ENCODE results near the gene NOTCH1.
"Not testable (repeated sequence)": the region's sequence is repeated elsewhere in the genome, so short reads cannot be mapped to it uniquely, and the experiment has no call there.

Gene NOTCH1

DNA sequence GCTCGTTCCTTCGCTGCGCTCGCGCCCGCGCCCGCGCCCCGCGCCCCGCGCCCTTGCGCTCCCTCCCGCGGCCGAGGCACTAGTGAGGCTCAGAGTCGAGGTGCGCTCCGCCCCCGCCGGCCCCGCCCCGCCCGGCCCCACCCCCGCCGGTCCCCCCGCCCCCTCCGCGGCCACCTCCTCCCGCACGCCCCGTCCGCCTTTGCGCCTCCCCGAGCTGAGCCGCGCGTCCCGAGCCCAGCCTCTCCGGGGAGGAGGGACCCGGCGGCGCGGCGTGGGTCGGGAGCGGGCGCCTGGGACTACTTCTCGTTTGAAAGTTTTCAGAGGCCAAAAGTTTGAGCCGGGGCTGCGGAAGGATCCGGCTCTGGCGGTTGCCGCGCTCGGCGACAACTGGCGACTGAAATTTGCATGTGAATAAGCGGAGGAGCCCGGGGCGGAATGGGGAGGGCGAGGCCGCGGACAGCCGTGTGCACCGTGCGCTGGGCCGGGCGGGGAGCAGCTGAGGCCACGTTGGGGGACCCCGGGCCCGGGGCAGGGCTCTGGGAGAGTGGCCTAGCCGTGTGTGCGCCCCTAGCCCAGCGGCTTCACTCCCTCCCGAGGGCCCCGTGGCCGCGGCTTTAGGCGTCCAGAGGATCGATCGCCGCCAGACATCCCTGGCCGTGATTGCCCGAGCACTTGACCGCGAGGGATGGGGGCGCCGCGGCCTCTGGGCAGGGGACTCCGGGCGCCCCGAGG lies at the start of gene NOTCH1:
Gene NOTCH1 (minus strand): TSS at position 84 of the 732 bp plus-strand sequence. CDS start 262 bp downstream, outside the sequence.
- peak; percentile 92 for DNase-seq

GRCh38 chr9:136594492-136594891 lies 48.6 kb upstream of the NOTCH1 start:
- no peak for DNase-seq

- DNase-seq, result no peak
These were observed 47.7 kb upstream of the NOTCH1 start for GRCh38 chr9:136593581-136593980.

GRCh38 chr9:136592666-136593065 lies 46.8 kb upstream of the NOTCH1 start:
- DNase-seq, result no peak

GRCh38 chr9:136590821-136591752 lies 45.2 kb upstream of the NOTCH1 start:
- DNase-seq, result no peak

DNA sequence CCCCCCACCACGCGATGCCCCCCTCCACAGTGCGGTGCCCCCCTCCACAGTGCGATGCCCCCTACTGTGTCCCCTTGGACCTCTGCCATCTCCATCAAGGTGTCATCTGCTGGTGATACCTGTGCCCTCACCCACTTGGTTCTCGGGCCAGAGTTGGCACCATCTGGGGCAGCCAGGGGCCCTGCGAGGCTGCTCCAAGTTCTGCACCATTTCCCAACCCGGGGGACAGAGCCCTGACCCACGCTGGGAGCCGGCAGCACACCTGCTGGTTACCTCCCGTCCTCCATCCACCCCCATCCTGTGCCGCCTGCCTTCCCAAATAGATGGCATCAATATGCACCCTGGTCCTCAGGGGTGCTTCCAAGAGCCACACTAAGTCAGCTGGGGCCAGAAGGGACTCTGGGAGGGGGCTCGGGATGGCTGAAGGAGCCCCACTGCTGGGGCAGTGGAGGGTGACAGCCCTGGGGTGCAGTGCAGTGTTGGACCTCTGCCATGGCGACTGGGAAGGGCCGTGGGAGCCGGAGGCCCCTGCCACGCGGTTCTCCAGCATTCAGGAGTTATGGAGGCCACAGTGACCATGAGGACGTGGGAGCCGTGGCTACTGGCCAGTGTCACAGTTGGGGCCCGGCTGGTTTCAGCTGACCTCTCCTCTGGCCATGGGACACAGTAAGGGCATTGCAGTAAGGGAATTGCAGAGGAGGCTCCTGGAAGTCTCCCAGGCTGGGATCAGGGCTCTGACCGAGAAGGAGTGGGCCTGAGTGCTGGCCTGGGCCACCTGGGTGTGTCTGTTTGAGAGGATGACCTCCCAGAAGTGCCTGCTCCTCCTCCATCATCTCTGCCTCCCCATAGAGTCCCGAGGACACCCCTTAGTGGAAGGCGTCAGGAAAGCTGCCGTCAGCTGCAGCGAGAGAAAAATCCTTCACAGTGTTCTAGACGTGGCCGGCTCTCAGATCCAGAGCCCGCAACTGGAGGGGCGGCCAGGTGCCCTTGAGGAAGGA lies 44.2 kb upstream of the NOTCH1 start:
- DNase-seq, result no peak

DNA sequence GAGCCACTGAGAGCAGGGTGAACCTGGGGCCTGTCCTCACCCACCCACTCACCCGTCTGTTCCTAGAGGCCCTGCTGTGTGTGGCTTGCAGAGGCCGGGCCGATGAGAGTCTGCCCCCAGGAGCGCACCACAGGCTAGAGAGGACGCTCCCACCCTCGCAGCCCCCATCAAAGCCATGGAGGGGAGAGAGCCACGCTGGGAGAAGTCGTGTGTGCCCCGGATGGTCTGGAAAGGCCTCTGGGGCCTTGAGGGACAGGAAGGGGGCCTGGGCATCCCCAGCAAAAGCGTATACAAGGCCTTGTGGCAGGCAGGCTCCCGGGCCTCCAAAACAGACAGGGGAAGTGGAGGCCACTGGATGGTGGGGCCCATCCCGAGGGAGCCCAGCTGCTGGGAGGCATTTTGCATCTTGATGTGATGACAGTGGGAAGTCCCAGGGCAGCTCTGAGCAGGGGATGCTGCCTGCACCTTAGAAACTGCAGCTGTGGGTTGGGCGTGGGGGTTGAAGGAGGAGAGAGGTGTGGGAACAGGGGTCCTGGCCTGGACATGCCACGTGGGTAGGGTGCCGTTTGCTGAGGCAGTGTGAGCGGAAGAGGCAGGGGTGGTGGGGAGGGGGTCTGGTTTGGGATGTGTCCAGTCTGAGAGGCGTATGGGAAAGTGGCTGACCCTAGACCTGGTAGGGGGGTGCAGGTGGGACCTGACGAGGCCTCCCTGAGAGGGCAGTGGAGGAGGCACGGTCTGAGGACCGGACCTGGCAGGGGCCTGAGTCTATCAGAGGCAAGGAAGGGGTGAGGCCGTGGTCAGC lies 43.0 kb upstream of the NOTCH1 start:
- no peak for DNase-seq

DNA sequence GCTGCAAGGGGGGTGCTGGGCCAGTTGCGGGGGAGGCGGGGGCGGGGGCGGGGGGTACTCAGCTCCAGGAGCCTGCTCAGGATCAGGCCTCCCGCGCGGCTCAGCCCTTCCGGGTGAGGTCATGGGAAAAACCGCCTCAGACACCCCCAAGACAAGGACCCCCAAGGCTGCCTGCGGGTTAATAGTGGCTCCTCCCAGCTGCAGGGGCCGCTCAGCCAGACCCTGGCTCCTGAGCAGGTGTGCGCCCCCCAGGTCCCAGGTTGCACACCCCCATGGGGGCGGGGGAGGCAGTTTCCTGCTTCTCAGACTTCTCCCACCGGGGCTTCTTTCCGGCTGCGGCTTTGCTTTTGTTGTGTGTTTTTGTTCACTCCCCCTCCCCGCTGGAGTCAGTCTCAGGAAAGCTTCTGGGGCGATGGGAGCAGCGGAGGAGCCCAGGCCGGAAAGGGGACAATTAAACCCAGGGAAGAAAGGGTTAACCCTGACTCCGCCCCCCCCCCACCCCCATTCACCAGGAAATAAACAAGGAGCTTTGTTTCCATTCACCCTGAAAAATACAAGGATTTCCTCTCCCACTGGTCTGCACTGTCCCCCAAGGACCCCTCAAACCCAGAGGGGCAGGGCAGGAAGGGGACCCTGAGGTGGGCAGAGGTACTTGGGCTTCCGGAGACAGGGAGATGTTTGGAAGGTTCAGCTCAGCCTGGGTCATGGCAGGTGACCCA lies 42.3 kb upstream of the NOTCH1 start:
- peak; percentile 65 for DNase-seq

- peak; percentile 92 for DNase-seq
These were observed 41.5 kb upstream of the NOTCH1 start for GRCh38 chr9:136587145-136587943.

GRCh38 chr9:136586391-136586953 lies 40.6 kb upstream of the NOTCH1 start:
- no peak for DNase-seq

DNA sequence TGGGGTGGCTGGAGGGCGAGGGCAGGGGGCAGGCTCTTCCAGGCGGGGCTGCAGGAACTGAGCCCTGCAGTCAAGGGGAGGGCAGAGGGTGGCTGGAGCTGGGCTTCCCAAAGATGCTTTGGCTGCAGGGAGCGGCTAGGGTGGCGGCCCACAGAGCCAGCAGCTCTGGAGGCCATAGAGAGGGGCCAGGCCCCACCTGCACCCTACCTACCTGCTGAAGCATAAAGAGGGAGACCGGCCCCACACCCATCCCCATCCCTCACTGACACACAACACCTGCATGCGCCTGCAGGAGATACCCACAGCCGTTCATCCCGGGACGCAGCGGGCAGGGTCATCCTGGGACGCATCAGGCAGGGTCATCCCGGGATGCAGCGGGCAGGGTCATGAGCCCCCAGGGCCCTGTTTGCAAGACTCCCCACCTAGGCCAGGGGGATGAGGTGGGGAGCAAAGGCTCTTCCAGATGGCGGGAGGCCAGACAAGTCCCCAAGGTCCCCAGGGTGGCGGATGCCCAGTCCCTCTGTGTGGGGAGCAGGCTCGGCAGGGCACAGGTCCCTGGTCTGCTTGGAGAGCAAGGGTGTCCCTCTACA lies 39.8 kb upstream of the NOTCH1 start:
- DNase-seq, result no peak

- no peak for DNase-seq
These were observed 39.1 kb upstream of the NOTCH1 start for GRCh38 chr9:136584934-136585333.

DNA sequence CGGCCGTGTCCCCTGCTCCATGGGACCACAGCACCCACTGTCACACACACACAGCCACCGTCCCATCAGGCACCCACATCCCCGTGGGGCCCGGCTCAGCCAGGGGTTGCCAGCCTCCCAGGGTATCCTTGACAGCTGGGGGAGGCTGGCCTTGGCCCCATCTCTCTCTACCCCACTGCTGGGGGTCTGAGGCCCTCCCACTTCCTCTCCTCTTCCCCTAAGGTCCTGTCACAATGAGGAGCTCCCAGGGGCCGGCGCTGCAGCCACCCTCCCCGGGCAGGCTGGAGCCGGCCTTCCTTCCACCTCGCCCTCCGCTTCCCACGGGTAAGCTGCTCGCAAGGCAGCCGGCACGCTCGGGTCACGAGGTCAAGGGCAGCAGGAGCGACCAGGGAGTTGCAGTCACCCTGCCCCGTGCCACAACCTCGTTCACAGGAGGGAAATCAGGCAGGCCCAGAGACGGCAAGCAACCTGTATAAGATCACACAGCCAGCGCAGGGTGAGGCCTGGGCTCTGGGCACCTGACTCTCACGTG lies 38.6 kb upstream of the NOTCH1 start:
- no peak for DNase-seq

GRCh38 chr9:136582977-136583735 lies 37.3 kb upstream of the NOTCH1 start:
- no peak for DNase-seq

GRCh38 chr9:136581614-136582447 lies 36.0 kb upstream of the NOTCH1 start:
- DNase-seq, result no peak

- not testable (repeated sequence) for DNase-seq
These were observed 33.9 kb upstream of the NOTCH1 start for GRCh38 chr9:136579650-136580219.
